HEK293T (cell line): ENCODE data around the gene KDM5A.

ENCODE experiments used
- CTCF ChIA-PET: fragments of 350-600 bp; formaldehyde crosslinking; extraction: SDS; loops from one replicate; lab custom pipeline; 2021; ENCODE audit warnings: antibody characterized with exemption, inconsistent platforms; lab: Yijun Ruan, JAX
- POLR2A ChIA-PET: fragments of 350-600 bp; formaldehyde crosslinking; extraction: SDS; loops from one replicate; lab custom pipeline; 2020; ENCODE audit warnings: antibody characterized with exemption, inconsistent platforms; lab: Yijun Ruan, JAX
- DNase-seq: peaks from one replicate; pipeline ENCODE4 v3.0.0; 2012; ENCODE audit warnings: mixed read lengths; ENCODE audit errors: extremely low spot score
- ARNT ChIP-seq: fragments of 450-650 bp; IDR thresholded peaks from 2 replicates; pipeline ENCODE4 v1.6.1; 2017; ENCODE audit warnings: mild to moderate bottlenecking
- BHLHE40 ChIP-seq: fragments of 450-650 bp; IDR thresholded peaks from 2 replicates; pipeline ENCODE4 v1.6.1; 2016; ENCODE audit warnings: mild to moderate bottlenecking, moderate library complexity, borderline replicate concordance
- CTBP1 ChIP-seq: fragments of 450-650 bp; IDR thresholded peaks from 2 replicates; pipeline ENCODE4 v1.6.1; 2016; ENCODE audit warnings: borderline replicate concordance
- ELF4 ChIP-seq: fragments of 450-650 bp; IDR thresholded peaks from 2 replicates; pipeline ENCODE4 v1.6.1; 2017; ENCODE audit warnings: antibody characterized with exemption
- FOXA1 ChIP-seq: fragments of 450-650 bp; IDR thresholded peaks from 2 replicates; pipeline ENCODE4 v1.6.1; 2016; ENCODE audit warnings: mild to moderate bottlenecking
- FOXK2 ChIP-seq: fragments of 450-650 bp; IDR thresholded peaks from 2 replicates; pipeline ENCODE4 v1.6.1; 2016; ENCODE audit warnings: mild to moderate bottlenecking
- FOXM1 ChIP-seq: fragments of 450-650 bp; IDR thresholded peaks from 2 replicates; pipeline ENCODE4 v1.6.1; 2017; ENCODE audit warnings: mild to moderate bottlenecking, borderline replicate concordance
- HDGF ChIP-seq: fragments of 450-650 bp; IDR thresholded peaks from 2 replicates; pipeline ENCODE4 v1.6.1; 2017; ENCODE audit warnings: antibody characterized with exemption, borderline replicate concordance
- L3MBTL2 ChIP-seq: fragments of 450-650 bp; conservative IDR thresholded peaks from 2 replicates; pipeline ENCODE4 v1.6.1; 2016; ENCODE audit warnings: mild to moderate bottlenecking
- LEF1 ChIP-seq: fragments of 450-650 bp; IDR thresholded peaks from 2 replicates; pipeline ENCODE4 v1.6.1; 2017; ENCODE audit warnings: mild to moderate bottlenecking, borderline replicate concordance
- NFRKB ChIP-seq: fragments of 450-650 bp; IDR thresholded peaks from 2 replicates; pipeline ENCODE4 v1.6.1; 2016; ENCODE audit warnings: mild to moderate bottlenecking, moderate library complexity
- PKNOX1 ChIP-seq: fragments of 450-650 bp; IDR thresholded peaks from 2 replicates; pipeline ENCODE4 v1.6.1; 2016
- SP1 ChIP-seq: fragments of 450-650 bp; IDR thresholded peaks from 2 replicates; pipeline ENCODE4 v1.6.1; 2017
- SUZ12 ChIP-seq: fragments of 450-650 bp; IDR thresholded peaks from 2 replicates; pipeline ENCODE4 v1.6.1; 2016; ENCODE audit warnings: mild to moderate bottlenecking
- TARDBP ChIP-seq: fragments of 450-650 bp; IDR thresholded peaks from 2 replicates; pipeline ENCODE4 v1.6.1; 2016
- ZNF384 ChIP-seq: fragments of 450-650 bp; IDR thresholded peaks from 2 replicates; pipeline ENCODE4 v1.6.1; 2016

KDM5A gene

GRCh38 chr12:272942-273341 is 116.2 kb downstream of the KDM5A start:
- TF ChIP-seq LEF1 (no peak), ELF4 (no peak), L3MBTL2 (no peak), FOXA1 (no peak), FOXM1 (no peak), BHLHE40 (no peak), SUZ12 (no peak)
- ChIA-PET CTCF (no interaction called here), POLR2A (no interaction called here)
- DNase-seq = no peak

- ChIA-PET CTCF (no interaction called here), POLR2A (no interaction called here)
- no peak for DNase-seq
- no peak for TF ChIP-seq ARNT
- no peak for TF ChIP-seq FOXK2
- no peak for TF ChIP-seq FOXA1
- TF ChIP-seq PKNOX1 = no peak
- no peak for TF ChIP-seq HDGF
- TF ChIP-seq LEF1 = no peak
- no peak for TF ChIP-seq SP1
- TF ChIP-seq L3MBTL2 = no peak
- no peak for TF ChIP-seq CTBP1
- no peak for TF ChIP-seq ZNF384
- TF ChIP-seq BHLHE40 = no peak
- no peak for TF ChIP-seq SUZ12
- no peak for TF ChIP-seq FOXM1
Measured at GRCh38 chr12:271161-271560, 118.0 kb downstream of the KDM5A start.

GRCh38 chr12:269191-269590 is 119.9 kb downstream of the KDM5A start:
- POLR2A ChIA-PET = no interaction called here
- CTCF ChIA-PET = no interaction called here
- DNase-seq = no peak
- TF ChIP-seq ZNF384 (no peak), ARNT (no peak), FOXK2 (no peak), BHLHE40 (no peak), FOXA1 (no peak), TARDBP (no peak), HDGF (no peak), FOXM1 (no peak), CTBP1 (no peak), SP1 (no peak), ELF4 (no peak), PKNOX1 (no peak), NFRKB (no peak), L3MBTL2 (no peak), SUZ12 (no peak), LEF1 (no peak)

- CTCF ChIA-PET = no interaction called here
- DNase-seq = no peak
- POLR2A ChIA-PET = no interaction called here
- no peak for TF ChIP-seq ZNF384
Measured at GRCh38 chr12:268483-268840, 120.7 kb downstream of the KDM5A start.

GRCh38 chr12:267581-268482 is 121.3 kb downstream of the KDM5A start:
- no peak for TF ChIP-seq FOXM1
- CTCF ChIA-PET = no interaction called here
- POLR2A ChIA-PET = interaction anchor here (1.0 kb wide), 1 partner anchor 10 kb away, joined by 4 read pairs; no protein-coding TSS in a partner anchor
- no peak for DNase-seq

GRCh38 chr12:265096-265495 is 124.0 kb downstream of the KDM5A start:
- ChIA-PET POLR2A (no interaction called here), CTCF (no interaction called here)
- TF ChIP-seq ZNF384 (no peak), FOXM1 (no peak), ELF4 (no peak), TARDBP (no peak), FOXK2 (no peak), PKNOX1 (no peak), SUZ12 (no peak), FOXA1 (no peak), SP1 (no peak), BHLHE40 (no peak), L3MBTL2 (no peak), NFRKB (no peak), CTBP1 (no peak), HDGF (no peak), LEF1 (no peak), ARNT (no peak)
- no peak for DNase-seq
